Mesenchymal stem cell (in vitro differentiated cells and primary cell): ENCODE results near the gene FRAS1.

Experiments
- DNase-seq: peaks from one replicate; pipeline ENCODE4 v3.0.0-alpha.2; 2013
- H2AFZ ChIP-seq: one replicate; pipeline ENCODE4 v1.6.1; 2013; ENCODE audit warnings: low read depth, mild to moderate bottlenecking, control low read depth, inconsistent platforms, low read length, moderate library complexity
- H2AK5ac ChIP-seq: 2 replicates; pipeline ENCODE4 v1.6.1; 2013; ENCODE audit warnings: low read length, moderate library complexity, mild to moderate bottlenecking, inconsistent platforms; ENCODE audit not compliant: severe bottlenecking
- H2BK120ac ChIP-seq: one replicate; pipeline ENCODE4 v1.6.1; 2013; ENCODE audit warnings: low read depth, mild to moderate bottlenecking, inconsistent platforms, low read length, moderate library complexity
- H2BK12ac ChIP-seq, 2 experiments: one replicate each; pipeline ENCODE4 v1.6.1; 2013; ENCODE audit warnings: inconsistent platforms in 2 of 2, low read length in 2 of 2, mild to moderate bottlenecking in 2 of 2, moderate library complexity in 2 of 2, control low read depth in 1 of 2
- H2BK15ac ChIP-seq: one replicate; pipeline ENCODE4 v1.6.1; 2013; ENCODE audit warnings: mild to moderate bottlenecking, low read depth, inconsistent platforms; ENCODE audit not compliant: poor library complexity, severe bottlenecking
- H2BK5ac ChIP-seq: 2 replicates; pipeline ENCODE4 v1.6.1; 2013; ENCODE audit warnings: low read depth, mild to moderate bottlenecking, low read length, control low read depth, inconsistent platforms; ENCODE audit not compliant: poor library complexity, severe bottlenecking
- H3K14ac ChIP-seq, 2 experiments: one replicate each; pipeline ENCODE4 v1.6.1; 2013; ENCODE audit warnings: inconsistent platforms in 2 of 2, low read length in 2 of 2, control low read depth in 1 of 2, mild to moderate bottlenecking in 1 of 2, moderate library complexity in 1 of 2
- H3K18ac ChIP-seq, 2 experiments: one replicate each; pipeline ENCODE4 v1.6.1; 2013; ENCODE audit warnings: inconsistent platforms in 2 of 2, low read length in 2 of 2, control low read depth in 1 of 2, low read depth in 1 of 2, mild to moderate bottlenecking in 1 of 2
- H3K23ac ChIP-seq, 2 experiments: one replicate each; pipeline ENCODE4 v1.6.1; 2013; ENCODE audit warnings: inconsistent platforms in 2 of 2, low read length in 2 of 2, mild to moderate bottlenecking in 2 of 2, moderate library complexity in 2 of 2, control low read depth in 1 of 2
- H3K27ac ChIP-seq: 2 replicates; pipeline ENCODE4 v1.5.1; 2013; ENCODE audit warnings: mild to moderate bottlenecking, moderate library complexity, low read length, control low read depth, inconsistent platforms; ENCODE audit not compliant: poor library complexity, severe bottlenecking
- H3K27me3 ChIP-seq, 2 experiments: 2 replicates each; pipeline versions ENCODE4 v1.6.1 to v1.7.0; 2013; ENCODE audit warnings: low read length in 2 of 2, mild to moderate bottlenecking in 2 of 2, moderate library complexity in 2 of 2, control low read depth in 1 of 2, inconsistent platforms in 1 of 2; ENCODE audit not compliant: control insufficient read depth in 1 of 2, insufficient read depth in 1 of 2
- H3K36me3 ChIP-seq, 2 experiments: 2 replicates each; pipeline versions ENCODE4 v1.6.1 to v1.7.0; 2013; ENCODE audit warnings: low read length in 2 of 2, control low read depth in 1 of 2, inconsistent platforms in 1 of 2, low read depth in 1 of 2, mild to moderate bottlenecking in 1 of 2; ENCODE audit not compliant: insufficient read depth in 2 of 2, control insufficient read depth in 1 of 2
- H3K4ac ChIP-seq, 2 experiments: one replicate each; pipeline ENCODE4 v1.6.1; 2013; ENCODE audit warnings: inconsistent platforms in 2 of 2, low read length in 2 of 2, mild to moderate bottlenecking in 2 of 2, moderate library complexity in 2 of 2, control low read depth in 1 of 2, low read depth in 1 of 2
- H3K4me1 ChIP-seq: 2 replicates; pipeline ENCODE4 v1.6.1; 2013; ENCODE audit warnings: low read depth, low read length, control low read depth; ENCODE audit not compliant: control insufficient read depth, insufficient read depth
- H3K4me2 ChIP-seq: 2 replicates; pipeline ENCODE4 v1.6.1; 2013; ENCODE audit warnings: low read length, mild to moderate bottlenecking, inconsistent platforms; ENCODE audit not compliant: poor library complexity, severe bottlenecking
- H3K4me3 ChIP-seq, 2 experiments: 2 replicates each; pipeline versions ENCODE4 v1.5.1 to v1.7.0; 2013; ENCODE audit warnings: low read length in 2 of 2, mild to moderate bottlenecking in 2 of 2, control low read depth in 1 of 2, low read depth in 1 of 2; ENCODE audit not compliant: insufficient read depth in 1 of 2
- H3K79me1 ChIP-seq: replicated peaks from 2 replicates; pipeline ENCODE4 v1.6.1; 2013; ENCODE audit warnings: mild to moderate bottlenecking, control low read depth, low read length, inconsistent platforms; ENCODE audit not compliant: poor library complexity, severe bottlenecking
- H3K9ac ChIP-seq: 2 replicates; pipeline ENCODE4 v1.7.0; 2013; ENCODE audit warnings: mild to moderate bottlenecking, low read length, moderate library complexity
- H3K9me3 ChIP-seq: 2 replicates; pipeline ENCODE4 v1.7.0; 2013; ENCODE audit warnings: mild to moderate bottlenecking, low read length; ENCODE audit not compliant: control insufficient read depth
- H4K8ac ChIP-seq: one replicate; pipeline ENCODE4 v1.6.1; 2013; ENCODE audit warnings: inconsistent platforms, mild to moderate bottlenecking, low read length, moderate library complexity
- H4K91ac ChIP-seq: one replicate; pipeline ENCODE4 v1.6.1; 2013; ENCODE audit warnings: mild to moderate bottlenecking, low read length, inconsistent platforms
- WGBS: methylation state at CpG from one replicate; pipeline ENCODE4 v1.1.7; 2013; ENCODE audit warnings: mixed read lengths; 5-methylcytosine and 5-hydroxymethylcytosine counted together

The FRAS1 gene

DNA sequence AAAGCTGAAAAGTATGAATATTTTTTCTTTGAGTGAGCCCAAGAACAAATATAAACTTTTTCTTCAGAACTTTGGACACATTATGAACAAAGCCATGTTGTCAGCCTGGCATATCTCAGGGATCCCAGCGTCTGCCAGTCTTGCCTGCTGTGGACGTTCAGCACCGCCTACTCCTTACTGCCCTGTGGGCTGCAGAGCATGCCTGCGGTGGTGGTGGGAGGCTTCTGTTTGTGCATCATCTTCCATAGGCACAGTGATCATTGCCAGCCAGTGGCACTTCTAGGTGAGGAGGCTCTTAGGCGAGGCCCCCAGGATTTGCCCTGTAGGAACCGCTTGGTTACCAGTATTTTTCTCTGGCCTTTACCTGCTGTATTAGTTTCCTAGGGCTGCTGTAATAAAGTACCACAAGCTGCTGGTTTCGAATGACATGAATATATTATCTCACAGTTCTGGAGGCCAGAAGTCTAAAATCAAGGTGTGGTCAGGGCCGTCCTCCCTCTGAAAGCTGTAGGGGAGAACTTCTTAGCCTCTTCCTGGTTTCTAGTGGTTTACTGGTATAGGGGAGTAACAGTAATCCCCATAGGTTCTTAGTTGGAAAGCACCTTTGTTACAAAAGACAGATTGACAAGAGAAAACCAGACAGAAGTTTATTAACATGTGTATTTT lies 509.8 kb downstream of the FRAS1 start:
- Histone ChIP-seq H3K18ac (peak overlapping the region in 1 of 2 experiments; percentile 76), H4K8ac (no peak overlapping the region), H3K27ac (no peak overlapping the region), H3K14ac (peak overlapping the region in 1 of 2 experiments; percentile 32), H3K4me3 (no peak overlapping the region), H3K36me3 (no peaks in the 10 kb centered on the region), H4K91ac (peak overlapping the region; percentile 71), H2AFZ (peak overlapping the region; percentile 27), H2BK15ac (no peak overlapping the region), H3K4me2 (no peak overlapping the region), H3K9ac (no peak overlapping the region), H3K27me3 (no peaks in the 10 kb centered on the region), H2BK12ac (peak overlapping the region in 1 of 2 experiments; percentile 72), H2AK5ac (peak overlapping the region; percentile 91), H3K9me3 (no peaks in the 10 kb centered on the region), H3K4ac (no peak overlapping the region), H3K4me1 (peaks cover 10% of the 10 kb centered on the region), H2BK5ac (no peak overlapping the region), H3K23ac (peak overlapping the region in 1 of 2 experiments; percentile 96), H2BK120ac (no peak overlapping the region), H3K79me1 (peaks cover 2% of the 10 kb centered on the region)
- 93% methylated on average over 8 of the region's 8 CpGs for WGBS
- DNase-seq = no peak

DNA sequence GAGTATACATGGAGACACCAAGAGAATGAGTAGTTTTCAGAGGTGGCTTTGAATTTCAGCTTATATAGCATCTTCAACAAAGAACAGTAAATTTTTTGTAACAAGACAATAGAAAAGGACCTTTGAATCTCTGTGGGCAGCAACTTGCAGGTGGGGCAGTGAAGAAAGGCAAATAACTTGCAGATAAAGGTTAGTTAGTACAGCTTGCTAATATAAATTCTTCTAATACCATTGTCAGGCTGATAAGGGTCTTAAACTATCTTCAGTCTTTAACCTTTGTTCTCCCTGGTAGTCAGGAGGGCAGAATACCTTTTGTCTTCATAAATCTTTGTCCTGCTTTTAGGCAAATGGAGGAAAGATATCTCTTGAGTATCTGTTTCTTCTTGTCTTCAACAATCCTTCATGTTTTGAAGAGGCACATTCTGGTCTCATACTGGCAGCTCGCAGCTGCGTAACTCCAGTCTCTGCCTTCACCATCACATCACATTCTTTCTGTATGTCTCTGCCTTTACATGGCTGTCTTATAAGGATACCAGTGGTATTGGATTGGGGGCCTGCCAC lies 510.5 kb downstream of the FRAS1 start:
- no peak overlapping the region for H3K23ac ChIP-seq
- peak overlapping the region in 1 of 2 experiments; percentile 57 for H3K18ac ChIP-seq
- no peak overlapping the region for H2AFZ ChIP-seq
- H2BK5ac ChIP-seq = peak overlapping the region; percentile 47
- H3K27ac ChIP-seq = no peak overlapping the region
- H3K14ac ChIP-seq = no peak overlapping the region
- peak overlapping the region; percentile 22 for H2AK5ac ChIP-seq
- H3K4me3 ChIP-seq = no peak overlapping the region
- no peak overlapping the region for H4K8ac ChIP-seq
- H2BK12ac ChIP-seq = no peak overlapping the region
- no peak for DNase-seq
- H3K27me3 ChIP-seq = no peaks in the 10 kb centered on the region
- WGBS = 94% methylated on average over 2 of the region's 2 CpGs
- no peak overlapping the region for H3K4me2 ChIP-seq
- H3K4me1 ChIP-seq = peaks cover 10% of the 10 kb centered on the region
- no peak overlapping the region for H4K91ac ChIP-seq
- H3K4ac ChIP-seq = no peak overlapping the region
- H2BK120ac ChIP-seq = no peak overlapping the region
- no peaks in the 10 kb centered on the region for H3K36me3 ChIP-seq
- H3K79me1 ChIP-seq = peaks cover 2% of the 10 kb centered on the region
- no peaks in the 10 kb centered on the region for H3K9me3 ChIP-seq
- H3K9ac ChIP-seq = no peak overlapping the region
- no peak overlapping the region for H2BK15ac ChIP-seq

DNA sequence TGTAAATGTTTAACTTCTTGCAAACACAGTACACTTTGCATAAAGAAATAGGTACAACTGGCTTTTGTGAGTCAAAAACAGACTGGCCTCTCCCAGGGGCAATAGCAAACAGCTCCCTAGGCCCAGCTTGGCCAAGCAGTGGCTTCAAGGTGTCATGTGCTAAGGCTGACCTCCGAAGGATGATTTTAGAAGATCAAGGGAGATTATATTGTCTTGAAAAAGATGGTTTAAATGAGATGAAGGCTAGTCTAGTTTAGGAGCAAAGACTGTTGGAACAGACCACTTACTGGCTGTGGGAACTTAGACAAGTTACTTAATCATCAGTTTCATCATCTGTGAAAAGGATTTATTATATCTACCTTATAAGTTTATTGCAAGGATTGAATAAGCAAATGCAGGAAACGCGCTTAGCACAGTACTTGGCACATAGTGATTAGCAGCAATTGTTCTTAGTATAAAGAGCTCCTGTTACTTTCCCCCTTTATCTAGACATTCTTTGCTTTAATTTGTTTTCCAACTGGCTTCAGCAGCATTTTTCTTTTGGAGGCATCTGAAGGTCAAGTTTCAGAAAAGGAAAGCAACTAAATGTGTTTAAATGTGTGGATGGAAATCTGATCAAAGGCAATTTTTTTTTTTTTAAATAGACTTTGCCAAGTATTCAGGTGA lies 511.6 kb downstream of the FRAS1 start:
- no peak overlapping the region for H2BK12ac ChIP-seq
- H3K36me3 ChIP-seq = no peaks in the 10 kb centered on the region
- WGBS = 100% methylated on average over 3 of the region's 3 CpGs
- no peak overlapping the region for H4K8ac ChIP-seq
- H3K79me1 ChIP-seq = no peaks in the 10 kb centered on the region
- no peak overlapping the region for H4K91ac ChIP-seq
- H2AK5ac ChIP-seq = peak overlapping the region; percentile 84
- no peak overlapping the region for H3K23ac ChIP-seq
- no peak overlapping the region for H3K4me2 ChIP-seq
- H2BK15ac ChIP-seq = peak overlapping the region; percentile 44
- H2BK5ac ChIP-seq = peak overlapping the region; percentile 58
- peak overlapping the region; percentile 32 for H3K9ac ChIP-seq
- H3K4ac ChIP-seq = no peak overlapping the region
- no peak overlapping the region for H2AFZ ChIP-seq
- no peak overlapping the region for H3K4me3 ChIP-seq
- DNase-seq = no peak
- H3K4me1 ChIP-seq = peaks cover 9% of the 10 kb centered on the region
- H3K9me3 ChIP-seq = no peaks in the 10 kb centered on the region
- H3K27me3 ChIP-seq = no peaks in the 10 kb centered on the region
- H3K27ac ChIP-seq = peak overlapping the region; percentile 77
- no peak overlapping the region for H3K18ac ChIP-seq
- H2BK120ac ChIP-seq = no peak overlapping the region
- H3K14ac ChIP-seq = no peak overlapping the region

DNA sequence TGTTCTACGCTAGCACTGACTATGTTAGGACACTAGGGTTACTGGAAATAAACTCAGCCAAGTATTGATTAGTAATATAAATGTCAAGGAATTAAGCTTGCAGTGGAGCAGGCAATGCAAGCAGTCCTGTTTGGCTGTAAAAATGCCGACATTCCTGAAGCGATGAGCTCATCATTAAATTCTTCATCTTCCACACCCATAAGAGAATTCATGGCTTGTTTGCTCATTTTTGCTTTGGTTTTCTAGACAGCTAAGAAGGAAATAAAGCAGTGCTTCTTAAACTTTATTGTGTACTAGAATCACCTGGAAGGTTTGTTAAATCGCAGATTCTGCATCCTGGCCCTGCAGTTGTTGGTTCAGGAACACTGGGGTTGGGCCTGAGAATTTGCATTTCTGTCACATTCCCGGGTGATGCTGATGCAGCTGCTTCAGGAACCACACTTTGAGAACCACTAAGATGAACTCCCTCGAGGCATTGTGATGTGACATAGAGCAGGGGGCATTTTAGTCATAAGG lies 512.2 kb downstream of the FRAS1 start:
- 37% methylated on average over 4 of the region's 6 CpGs for WGBS
- no peak overlapping the region for H4K91ac ChIP-seq
- DNase-seq = peak; percentile 65

More for the DNA sequence above, 512.2 kb downstream of the FRAS1 start:
- Histone ChIP-seq H3K9me3 (no peaks in the 10 kb centered on the region), H3K9ac (peak overlapping the region; percentile 35), H3K4ac (no peak overlapping the region), H3K36me3 (no peaks in the 10 kb centered on the region), H2BK12ac (peak overlapping the region in 1 of 2 experiments; percentile 29), H3K27ac (peak overlapping the region; percentile 77), H3K18ac (no peak overlapping the region), H2BK15ac (no peak overlapping the region), H4K8ac (no peak overlapping the region), H2BK5ac (no peak overlapping the region), H3K23ac (no peak overlapping the region), H2BK120ac (no peak overlapping the region), H3K27me3 (no peaks in the 10 kb centered on the region), H2AFZ (no peak overlapping the region), H3K4me2 (no peak overlapping the region), H3K4me1 (peaks cover 9% of the 10 kb centered on the region), H2AK5ac (no peak overlapping the region), H3K79me1 (no peaks in the 10 kb centered on the region), H3K14ac (no peak overlapping the region), H3K4me3 (no peak overlapping the region)
